NCI-H1417 treated with DMSO at 0.1 percent for 48 hours (cell line): ENCODE results near the gene SSTR5.

Experiments
- DNase-seq: peaks from one replicate; lab custom pipeline; 2025; lab: John Stamatoyannopoulos, UW

The SSTR5 gene

DNA sequence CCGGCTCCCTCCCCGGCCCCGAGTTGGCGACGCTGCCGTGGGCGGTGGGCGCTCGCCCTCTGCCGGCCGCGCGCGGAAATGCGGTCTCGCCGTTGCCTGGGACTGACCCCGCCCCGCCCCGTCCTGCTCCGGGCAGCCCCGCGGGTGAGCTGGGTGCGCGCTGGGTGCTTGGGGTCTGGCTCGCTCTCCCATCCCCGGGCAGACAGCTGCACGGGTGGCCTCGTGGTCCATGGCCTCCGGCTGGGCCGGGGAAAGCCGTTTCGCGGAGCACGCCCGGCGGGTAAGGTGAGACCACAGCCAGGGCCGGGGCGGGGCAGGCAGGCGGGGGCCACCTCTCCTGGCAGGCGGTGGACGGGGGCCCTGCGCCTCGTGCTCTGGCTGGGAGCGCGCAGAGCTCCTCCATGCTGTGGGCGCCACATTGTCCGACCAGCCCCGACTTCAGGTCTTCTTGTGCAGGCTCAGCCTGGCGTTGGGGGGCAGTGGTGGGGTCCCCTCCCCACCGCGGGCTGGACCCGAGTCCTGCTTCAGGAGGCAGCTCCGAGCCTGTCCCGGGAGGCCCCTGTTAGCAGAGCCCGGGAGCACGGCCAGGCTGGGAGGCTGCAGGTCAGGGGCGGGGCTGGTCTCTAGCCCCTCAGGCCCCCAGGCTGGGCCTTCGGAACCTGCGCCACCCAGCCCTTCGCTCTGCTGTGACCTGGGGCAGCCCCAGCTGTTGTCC is 30.5 kb downstream of the SSTR5 start:
- DNase-seq, result no peak

DNA sequence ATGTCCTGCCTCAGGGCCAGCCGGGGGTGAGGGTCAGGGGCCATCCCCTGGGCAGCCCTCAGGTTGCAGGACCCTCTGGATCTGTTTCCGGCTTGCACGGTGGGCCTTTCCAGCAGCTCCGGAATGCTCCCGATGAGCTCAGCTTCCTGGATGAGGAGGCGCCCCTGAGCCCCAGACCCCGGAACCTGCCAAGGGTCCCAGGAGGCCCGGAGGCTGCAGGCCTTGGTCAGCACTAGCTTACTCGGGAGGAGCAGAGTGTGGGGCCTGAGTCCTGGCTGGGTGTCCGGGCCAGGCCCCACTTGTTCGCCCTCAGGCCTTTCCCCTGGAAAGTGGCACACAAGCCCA is 31.1 kb downstream of the SSTR5 start:
- no peak for DNase-seq

DNA sequence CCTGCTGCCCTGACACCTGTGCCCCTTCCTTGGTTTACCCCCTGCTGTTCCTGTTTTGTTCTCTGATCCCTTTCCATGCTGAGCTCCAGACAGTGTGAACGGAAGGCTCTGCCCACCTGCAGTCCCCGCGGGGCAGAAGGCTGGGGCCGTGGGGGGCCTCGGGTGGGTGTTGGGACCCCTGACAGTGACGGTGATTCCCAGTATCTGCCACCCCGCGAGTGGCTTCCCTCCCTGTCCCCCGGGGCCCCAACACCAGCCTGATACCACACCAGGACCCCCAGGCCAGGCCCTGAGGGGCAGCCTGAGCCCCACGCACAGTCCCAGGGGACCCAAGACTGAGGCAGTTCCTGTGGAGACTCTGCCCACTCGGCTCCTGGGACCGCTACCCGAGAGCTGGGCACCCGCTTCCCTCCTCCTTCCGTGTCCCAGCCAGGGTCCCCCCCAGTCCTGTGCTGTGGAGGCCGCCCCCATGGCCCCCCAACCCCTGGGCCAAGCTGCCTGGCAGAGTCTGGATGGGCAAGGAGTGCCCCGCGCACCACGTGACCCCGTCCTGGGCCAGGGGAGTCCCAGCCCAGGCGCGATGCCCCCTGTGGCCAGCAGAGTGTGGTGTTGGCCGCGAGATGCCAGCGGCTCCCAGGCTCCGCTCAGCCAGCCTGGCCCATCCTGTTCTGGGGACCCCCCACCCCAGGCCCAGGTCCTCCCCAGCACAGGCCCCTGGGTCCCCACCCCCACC is 33.5 kb downstream of the SSTR5 start:
- DNase-seq, result no peak

- no peak for DNase-seq
These were observed 34.1 kb downstream of the SSTR5 start for GRCh38 chr16:1106659-1107058.

GRCh38 chr16:1107141-1107540 is 34.6 kb downstream of the SSTR5 start:
- no peak for DNase-seq

DNA sequence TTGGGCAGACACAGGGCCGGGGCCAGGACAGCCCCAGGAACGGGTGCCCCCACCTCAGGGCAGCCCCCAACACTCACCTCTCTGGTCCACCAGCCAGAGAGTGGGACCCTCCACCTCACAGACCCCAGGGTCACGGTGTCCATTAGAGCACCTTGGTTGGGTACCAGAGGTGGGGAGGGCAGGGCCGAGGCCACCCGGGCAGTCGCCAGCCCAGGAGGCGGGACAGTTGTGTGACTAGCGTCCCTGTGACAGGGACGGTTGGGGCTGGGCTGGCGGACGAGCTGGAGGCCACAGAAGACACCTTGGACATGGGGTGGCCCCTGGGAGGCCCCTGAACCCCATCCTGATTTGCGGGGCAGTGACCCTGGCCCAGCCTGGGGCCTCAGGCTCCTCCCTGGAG is 35.2 kb downstream of the SSTR5 start:
- no peak for DNase-seq

DNA sequence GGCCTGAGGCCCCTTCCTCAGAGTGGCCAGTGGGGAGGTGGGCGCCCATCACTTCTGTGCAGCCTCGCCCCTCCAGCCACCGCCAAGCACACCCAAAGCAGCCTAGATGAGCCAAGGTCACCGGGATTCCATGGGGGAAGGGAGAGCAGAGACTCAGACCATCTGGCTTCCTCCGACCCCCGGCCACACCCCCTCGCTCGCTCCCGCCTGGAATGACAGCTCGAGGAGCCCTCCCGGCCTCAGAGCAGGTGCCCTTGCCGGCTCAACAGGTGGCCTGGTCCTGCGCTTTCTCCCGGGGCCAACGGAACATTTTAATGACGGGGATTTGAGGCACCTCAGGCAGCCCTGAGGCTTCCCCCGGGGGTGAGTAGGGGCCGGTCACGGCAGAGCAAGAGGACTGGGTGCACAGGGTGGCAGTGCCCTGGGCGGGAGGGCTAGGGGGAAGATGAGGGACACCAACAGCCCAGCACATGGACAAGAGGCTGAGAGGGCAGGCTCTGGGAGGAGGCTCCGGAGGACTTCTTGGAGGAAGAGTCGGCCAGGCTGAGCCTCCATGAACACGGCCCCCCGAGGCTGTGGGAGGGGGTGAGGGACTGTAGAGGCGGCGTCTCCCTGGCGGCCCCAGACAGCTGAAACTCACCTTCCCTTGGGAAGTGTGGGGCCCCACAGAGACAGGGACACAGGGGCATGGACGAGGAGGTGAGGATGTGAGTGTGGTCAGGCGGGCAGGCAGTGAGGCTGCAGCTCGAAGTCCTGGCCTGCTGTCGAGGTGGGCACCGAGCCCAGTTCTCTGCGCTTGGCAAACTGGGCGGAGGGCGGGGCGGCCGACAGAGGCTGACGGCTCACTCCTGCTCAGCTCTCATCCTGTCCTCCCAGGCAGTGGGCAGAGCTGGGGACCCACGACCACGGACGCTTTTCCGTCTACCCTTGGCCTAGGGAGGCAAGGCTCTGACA is 36.0 kb downstream of the SSTR5 start:
- DNase-seq, result no peak

GRCh38 chr16:1109648-1110047 is 37.1 kb downstream of the SSTR5 start:
- DNase-seq, result no peak

- no peak for DNase-seq
These were observed 40.1 kb downstream of the SSTR5 start for GRCh38 chr16:1112506-1113184.

DNA sequence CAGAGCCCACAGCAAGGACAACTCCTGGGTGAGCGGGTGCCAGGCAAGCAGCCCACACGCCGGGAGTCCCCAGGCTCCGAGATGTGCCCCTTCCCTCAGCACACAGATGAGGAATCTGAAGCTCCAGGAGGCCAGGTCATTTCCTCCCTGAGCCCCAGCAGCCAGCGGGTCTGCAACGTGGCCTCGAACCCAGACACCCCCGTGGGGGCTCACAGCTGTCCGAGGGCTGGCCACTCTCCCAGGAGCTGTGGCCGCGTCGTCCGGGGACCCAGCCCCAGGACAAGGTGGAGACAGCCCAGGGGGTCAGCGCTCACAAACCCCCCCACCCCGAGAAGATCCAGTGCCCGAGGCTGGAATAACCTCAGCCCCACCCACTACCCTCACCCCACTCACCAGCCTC is 40.9 kb downstream of the SSTR5 start:
- no peak for DNase-seq

DNA sequence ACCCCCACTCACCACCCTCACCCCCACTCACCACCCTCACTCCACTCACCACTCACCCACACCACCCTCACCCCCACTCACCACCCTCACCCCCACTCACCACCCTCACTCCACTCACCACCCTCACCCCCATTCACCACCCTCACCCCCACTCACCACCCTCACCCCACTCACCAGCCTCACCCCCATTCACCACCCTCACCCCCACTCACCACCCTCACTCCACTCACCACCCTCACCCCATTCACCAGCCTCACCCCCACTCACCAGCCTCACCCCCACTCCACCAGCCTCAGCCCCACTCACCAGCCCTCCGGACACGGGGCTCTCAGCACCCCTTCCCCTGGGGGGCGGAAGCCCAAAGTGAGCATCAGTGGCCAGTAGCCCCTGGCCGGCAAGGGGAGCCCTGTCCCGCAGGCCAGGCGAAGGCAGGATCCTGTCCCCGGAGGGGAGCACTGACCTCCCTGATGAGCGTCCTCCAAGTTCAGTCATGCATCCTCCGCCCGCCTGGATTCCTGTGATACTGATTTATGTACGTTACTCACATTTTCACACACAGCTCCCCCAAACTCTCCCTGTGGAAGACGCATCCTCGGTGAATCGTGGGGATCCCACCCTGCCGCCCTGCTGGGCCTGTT is 41.5 kb downstream of the SSTR5 start:
- DNase-seq, result no peak

- no peak for DNase-seq
These were observed 44.1 kb downstream of the SSTR5 start for GRCh38 chr16:1116693-1117077.

- no peak for DNase-seq
These were observed 44.8 kb downstream of the SSTR5 start for GRCh38 chr16:1117176-1117900.

- DNase-seq, result no peak
These were observed 45.4 kb downstream of the SSTR5 start for GRCh38 chr16:1117926-1118325.

- no peak for DNase-seq
These were observed 46.6 kb downstream of the SSTR5 start for GRCh38 chr16:1119129-1119528.

DNA sequence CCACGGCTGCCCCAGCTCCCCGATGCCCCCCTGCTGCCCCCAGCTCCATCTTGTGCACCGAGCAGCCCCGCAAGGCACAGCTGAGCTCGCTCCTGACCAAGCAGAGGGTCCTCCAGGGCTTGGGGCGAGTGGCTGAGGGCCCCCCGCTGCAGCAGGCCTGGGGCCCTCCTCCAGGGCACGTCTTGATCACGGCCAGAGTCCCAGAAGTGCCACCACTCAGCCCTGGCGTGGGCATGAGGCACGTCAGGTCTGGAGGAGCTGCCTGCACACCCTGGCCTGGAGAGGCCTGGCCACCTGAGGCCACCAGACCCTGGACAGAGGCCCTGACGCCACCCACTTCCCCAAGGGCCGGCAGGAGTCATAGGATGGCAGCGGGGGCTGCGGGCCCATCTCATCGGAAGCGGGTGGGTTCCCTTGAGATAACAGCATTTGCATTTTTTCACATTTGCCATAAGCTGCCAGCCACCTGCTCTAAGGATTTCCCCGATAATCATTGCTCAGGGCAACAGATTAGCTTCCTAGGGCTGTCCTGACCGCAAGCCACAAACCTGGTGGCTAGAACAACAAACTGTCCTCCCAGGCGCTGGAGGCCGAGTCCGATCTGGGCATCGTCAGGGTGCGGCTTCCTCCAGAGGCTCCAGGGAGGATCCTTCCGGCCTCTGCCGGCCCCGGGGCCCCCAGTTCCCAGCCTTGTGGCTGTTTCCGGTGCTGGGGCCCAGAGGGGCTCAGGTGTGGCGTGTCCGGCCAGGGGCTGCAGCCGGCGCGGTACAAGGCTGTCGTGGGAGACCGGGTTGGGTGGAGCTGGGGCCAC is 47.4 kb downstream of the SSTR5 start:
- DNase-seq, result no peak

DNA sequence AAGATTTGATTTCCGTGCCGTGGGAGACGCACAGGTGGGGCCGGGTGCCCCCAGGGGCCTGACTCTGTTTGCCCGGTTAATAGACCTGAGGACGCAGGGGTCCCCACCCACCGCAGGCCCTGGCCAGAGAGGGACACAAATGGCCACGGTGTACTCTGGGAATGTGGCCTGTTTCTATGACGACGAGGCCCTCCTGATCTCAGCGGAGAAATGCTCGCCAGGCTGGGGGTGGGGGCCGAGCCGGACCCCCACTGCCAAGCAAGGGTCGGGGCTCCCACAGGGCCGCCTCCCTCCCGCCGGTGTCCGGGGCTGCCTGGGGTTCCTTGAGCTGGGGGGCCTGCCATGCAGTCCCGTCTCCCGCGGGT is 48.0 kb downstream of the SSTR5 start:
- DNase-seq, result no peak

- DNase-seq, result no peak
These were observed 48.5 kb downstream of the SSTR5 start for GRCh38 chr16:1121009-1121408.

DNA sequence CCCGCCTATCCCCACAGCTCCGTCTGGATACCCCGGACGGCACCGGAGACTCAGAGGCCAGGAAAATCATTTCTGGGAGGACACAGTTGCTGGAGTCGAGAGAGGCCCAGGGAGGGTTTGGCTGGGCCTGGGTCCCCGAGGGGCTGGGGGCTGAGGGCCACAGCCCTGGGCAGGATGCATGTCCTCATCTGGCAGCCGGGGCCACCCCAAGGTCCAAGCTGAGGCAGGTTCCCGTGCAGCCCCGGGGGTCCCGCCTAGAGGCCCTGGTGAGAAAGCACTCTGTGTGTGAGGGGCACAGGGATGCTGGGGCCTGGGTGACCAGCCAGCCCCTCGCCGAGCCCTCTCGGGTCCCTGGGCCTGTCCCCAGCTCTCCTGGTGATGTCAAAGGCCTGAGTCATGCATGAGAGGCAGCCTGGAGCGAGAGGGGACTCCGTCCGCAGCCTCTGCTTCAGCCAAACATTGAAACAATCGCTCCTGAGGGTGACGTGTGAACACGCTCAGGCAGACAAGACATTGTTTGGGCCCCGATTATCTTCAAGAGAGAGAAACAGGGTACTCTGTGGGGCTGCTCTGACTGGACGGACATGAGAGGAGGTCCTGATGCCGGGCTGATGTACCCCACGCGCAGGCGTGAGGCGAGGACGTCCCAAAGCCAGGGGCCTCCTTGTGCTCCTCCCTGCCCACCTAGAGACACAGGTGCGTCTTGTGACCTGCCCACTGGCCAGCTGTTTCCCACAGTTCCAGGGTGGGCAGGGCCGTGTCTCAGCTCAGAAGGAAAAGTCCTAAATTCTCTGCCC is 49.3 kb downstream of the SSTR5 start:
- no peak for DNase-seq
